Bone marrow (tissue), 2 donors: Measurements from ENCODE around the gene NAGS.
"Not testable (repeated sequence)": the region's sequence is repeated elsewhere in the genome, so short reads cannot be mapped to it uniquely, and the experiment has no call there.

Experiments used
- DNase-seq, 2 donors: peaks; one replicate each; lab custom pipeline; 2025; lab: John Stamatoyannopoulos, UW

The NAGS gene

GRCh38 chr17:44039829-44040635, 35.6 kb downstream of the NAGS start:
- no peak for DNase-seq

DNA sequence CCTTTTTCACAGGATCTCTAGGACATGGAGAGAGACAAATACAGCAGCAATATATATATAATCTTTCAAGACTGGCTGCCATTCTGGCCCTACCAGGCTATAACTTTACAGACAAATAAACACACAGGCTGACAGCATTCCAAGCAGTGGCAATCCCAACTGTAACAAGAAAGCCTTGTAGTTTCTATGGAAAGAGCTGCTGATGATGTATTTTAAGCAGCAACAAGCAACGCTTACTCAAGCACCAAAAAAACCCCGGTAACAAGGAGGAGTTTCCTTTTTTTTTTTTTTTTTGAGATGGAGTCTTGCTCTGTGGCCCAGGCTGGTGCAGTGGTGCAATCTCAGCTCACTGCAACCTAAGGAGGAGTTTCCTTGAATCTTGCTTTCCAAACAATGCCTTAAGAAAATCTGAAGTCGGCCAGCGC, 38.9 kb downstream of the NAGS start:
- DNase-seq: no peak

- no peak for DNase-seq
Observed at GRCh38 chr17:44044071-44044470, 39.6 kb downstream of the NAGS start.

- no peak for DNase-seq
Observed at GRCh38 chr17:44045486-44045885, 41.1 kb downstream of the NAGS start.

DNA sequence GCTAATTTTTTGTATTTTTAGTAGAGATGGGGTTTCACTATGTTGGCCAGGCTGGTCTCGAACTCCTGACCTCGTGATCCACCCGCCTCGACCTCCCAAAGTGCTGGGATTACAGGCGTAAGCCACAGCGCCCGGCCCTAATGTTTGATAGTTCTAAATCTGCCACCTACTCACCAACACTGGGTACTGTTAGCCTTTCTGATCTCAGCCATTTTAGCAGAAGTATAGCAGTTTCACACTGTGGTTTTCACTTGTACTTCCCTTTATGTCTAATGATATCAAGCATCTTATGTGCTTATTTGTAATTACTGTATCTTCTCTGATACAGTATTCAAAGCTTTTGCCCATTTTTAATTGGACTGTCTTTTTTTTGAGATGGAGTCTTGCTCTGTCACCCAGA, 42.5 kb downstream of the NAGS start:
- DNase-seq: not testable (repeated sequence)

GRCh38 chr17:44049294-44050060, 45.1 kb downstream of the NAGS start:
- DNase-seq: no peak

- DNase-seq: no peak
Observed at GRCh38 chr17:44053125-44053872, 48.9 kb downstream of the NAGS start.
